Cardiac muscle cell (in vitro differentiated cells and primary cell): ENCODE data around the gene PPP1R15B. TPM values are rescaled to one million over a fixed set of nuclear protein-coding genes. Genes with fewer than 3 reads are reported as not detected.

Experiments
- DNase-seq, 2 donors: peaks; one replicate each; pipeline versions ENCODE4 v3.0.0 to v3.0.0-alpha.2; 2010 to 2017; ENCODE audit warnings: low read depth in 1 of 2, low spot score in 1 of 2
- H3K27ac ChIP-seq: fragments of 200-600 bp; sonication (generic); 2 replicates; pipeline ENCODE4 v1.5.1; 2016
- H3K27me3 ChIP-seq: fragments of 200-600 bp; sonication (generic); 2 replicates; pipeline ENCODE4 v1.6.0; 2016; ENCODE audit warnings: control low read depth
- H3K36me3 ChIP-seq: fragments of 200-600 bp; sonication (generic); 2 replicates; pipeline ENCODE4 v1.5.1; 2016; ENCODE audit warnings: control low read depth
- H3K4me1 ChIP-seq: fragments of 200-600 bp; sonication (generic); 2 replicates; pipeline ENCODE4 v1.8.1; 2017; ENCODE audit warnings: low read depth, mild to moderate bottlenecking, mixed run types
- H3K4me3 ChIP-seq: fragments of 200-600 bp; sonication (generic); 2 replicates; pipeline ENCODE4 v1.5.1; 2016; ENCODE audit warnings: mild to moderate bottlenecking
- H3K9me3 ChIP-seq: fragments of 200-600 bp; sonication (generic); 2 replicates; pipeline ENCODE4 v1.5.1; 2017; ENCODE audit warnings: low read depth, mild to moderate bottlenecking, control low read depth
- CTCF ChIP-seq: IDR thresholded peaks from 2 replicates; pipeline ENCODE4 v1.5.1; 2012; ENCODE audit warnings: low read depth, mild to moderate bottlenecking, low read length
- polyA plus RNA-seq: library from polyadenylated mRNA; unstranded; fragments of >200 nt; fragmentation: Nextera tagmentation; extraction: Ambion mirVana; gene quantifications from 2 replicates; pipeline ENCODE4 v1.2.1, GENCODE V29; 2016
- total RNA-seq: library from RNA; depleted of rRNA; stranded (reverse); fragments of >200 nt; gene quantifications from 2 replicates; pipeline ENCODE4 v1.2.3, GENCODE V29; 2016

Gene PPP1R15B
- total and polyA plus RNA-seq, 2 experiments from 2014 or later, result 19.8 to 24.9 TPM

- H3K36me3 ChIP-seq, result peaks cover 24% of the 10 kb centered on the region
- H3K4me3 ChIP-seq, result peak overlapping the region; percentile 78
- H3K27ac ChIP-seq, result no peak overlapping the region
- no peak for TF ChIP-seq CTCF
- H3K9me3 ChIP-seq, result no peaks in the 10 kb centered on the region
- no peaks in the 10 kb centered on the region for H3K27me3 ChIP-seq
- no peak for DNase-seq
- peaks cover 6% of the 10 kb centered on the region for H3K4me1 ChIP-seq
Measured at GRCh38 chr1:204406621-204407020, 5.0 kb downstream of the PPP1R15B start.

GRCh38 chr1:204405988-204406387, 5.6 kb downstream of the PPP1R15B start:
- no peak for DNase-seq

GRCh38 chr1:204404629-204405028, 7.0 kb downstream of the PPP1R15B start:
- no peak for TF ChIP-seq CTCF
- Histone ChIP-seq H3K36me3 (peaks cover 27% of the 10 kb centered on the region), H3K9me3 (no peaks in the 10 kb centered on the region), H3K27me3 (no peaks in the 10 kb centered on the region), H3K27ac (no peak overlapping the region), H3K4me3 (no peak overlapping the region), H3K4me1 (peaks cover 6% of the 10 kb centered on the region)
- no peak for DNase-seq

More at GRCh38 chr1:204405988-204406387, 5.6 kb downstream of the PPP1R15B start:
- peaks cover 6% of the 10 kb centered on the region for H3K4me1 ChIP-seq
- peaks cover 24% of the 10 kb centered on the region for H3K36me3 ChIP-seq
- no peaks in the 10 kb centered on the region for H3K27me3 ChIP-seq
- no peak overlapping the region for H3K27ac ChIP-seq
- no peak for TF ChIP-seq CTCF
- no peaks in the 10 kb centered on the region for H3K9me3 ChIP-seq
- no peak overlapping the region for H3K4me3 ChIP-seq

DNA sequence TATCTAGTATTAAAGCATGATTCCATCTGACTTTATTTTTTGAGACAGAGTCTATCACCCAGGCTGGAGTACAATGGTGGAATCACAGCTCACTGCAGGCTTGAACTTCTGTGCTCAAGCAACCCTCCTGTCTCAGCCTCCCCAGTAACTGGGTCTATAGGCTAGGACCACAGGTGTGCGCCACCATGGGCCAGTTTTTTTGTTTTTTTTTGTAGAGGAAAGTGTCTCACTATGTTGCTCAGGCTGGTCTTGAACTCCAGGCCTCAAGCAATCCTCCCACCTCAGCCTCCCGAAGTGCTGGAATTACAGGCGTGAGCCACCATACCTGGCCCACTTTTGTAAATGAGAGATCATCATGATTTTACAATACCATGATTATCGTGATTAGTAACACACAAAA, 9.2 kb downstream of the PPP1R15B start:
- Histone ChIP-seq H3K4me1 (peaks cover 6% of the 10 kb centered on the region), H3K27ac (no peak overlapping the region), H3K9me3 (no peaks in the 10 kb centered on the region), H3K36me3 (peaks cover 30% of the 10 kb centered on the region), H3K27me3 (no peaks in the 10 kb centered on the region), H3K4me3 (no peak overlapping the region)
- DNase-seq, result no peak
- TF ChIP-seq CTCF, result no peak

- Histone ChIP-seq H3K36me3 (peaks cover 30% of the 10 kb centered on the region), H3K4me1 (peaks cover 2% of the 10 kb centered on the region), H3K27me3 (no peaks in the 10 kb centered on the region), H3K9me3 (no peaks in the 10 kb centered on the region), H3K4me3 (no peak overlapping the region), H3K27ac (no peak overlapping the region)
- DNase-seq, result no peak
- TF ChIP-seq CTCF, result no peak
Measured at GRCh38 chr1:204401730-204402129, 9.9 kb downstream of the PPP1R15B start.

DNA sequence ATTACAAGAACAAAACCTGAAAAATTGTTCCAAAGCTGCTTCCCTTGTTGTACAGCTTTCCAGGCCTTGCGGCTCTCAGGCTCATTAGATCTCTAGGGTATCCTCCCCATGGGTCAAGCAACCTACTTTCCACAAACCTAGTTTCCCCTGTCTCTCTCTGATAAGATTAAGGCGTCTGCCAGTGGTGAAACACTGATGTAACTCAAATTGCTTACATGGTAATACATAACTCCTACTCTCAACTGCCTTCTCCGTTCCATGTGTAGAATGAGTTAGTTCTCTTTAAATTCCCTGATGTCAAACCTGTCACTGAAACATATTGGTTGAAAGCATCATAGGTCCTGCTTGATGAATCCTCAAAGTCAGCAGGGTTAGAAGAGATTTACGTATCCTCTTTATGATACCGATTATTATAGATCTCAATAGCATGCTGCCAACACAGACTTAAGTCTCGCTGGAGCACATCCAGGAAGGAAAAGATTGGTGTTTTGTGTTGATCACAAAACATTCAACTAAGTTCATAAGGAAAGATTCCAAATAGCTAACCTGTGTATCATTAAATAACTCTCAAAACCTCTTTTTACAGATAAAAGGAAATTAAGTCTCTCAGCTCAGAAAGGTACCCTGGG, 10.6 kb downstream of the PPP1R15B start:
- Histone ChIP-seq H3K27ac (peak overlapping the region; percentile 29), H3K4me1 (no peaks in the 10 kb centered on the region), H3K36me3 (peaks cover 28% of the 10 kb centered on the region), H3K27me3 (no peaks in the 10 kb centered on the region), H3K4me3 (no peak overlapping the region), H3K9me3 (no peaks in the 10 kb centered on the region)
- DNase-seq, result peak in 1 of 2 donors; percentile 33
- TF ChIP-seq CTCF, result no peak
